NB4 (cell line): Measurements from ENCODE around the gene ARID5A.

Source experiments
- POLR2A ChIP-seq: IDR thresholded peaks from 2 replicates; pipeline ENCODE4 v1.6.1; 2011; ENCODE audit warnings: mild to moderate bottlenecking; ENCODE audit not compliant: insufficient read length; ENCODE audit errors: extremely low read depth
- TF ChIP-seq, protein P1 (sequence below): IDR thresholded peaks from one replicate; pipeline ENCODE4 v1.5.1; 2012; ENCODE audit warnings: low read depth, low read length

- TF ChIP-seq, protein P1, sequence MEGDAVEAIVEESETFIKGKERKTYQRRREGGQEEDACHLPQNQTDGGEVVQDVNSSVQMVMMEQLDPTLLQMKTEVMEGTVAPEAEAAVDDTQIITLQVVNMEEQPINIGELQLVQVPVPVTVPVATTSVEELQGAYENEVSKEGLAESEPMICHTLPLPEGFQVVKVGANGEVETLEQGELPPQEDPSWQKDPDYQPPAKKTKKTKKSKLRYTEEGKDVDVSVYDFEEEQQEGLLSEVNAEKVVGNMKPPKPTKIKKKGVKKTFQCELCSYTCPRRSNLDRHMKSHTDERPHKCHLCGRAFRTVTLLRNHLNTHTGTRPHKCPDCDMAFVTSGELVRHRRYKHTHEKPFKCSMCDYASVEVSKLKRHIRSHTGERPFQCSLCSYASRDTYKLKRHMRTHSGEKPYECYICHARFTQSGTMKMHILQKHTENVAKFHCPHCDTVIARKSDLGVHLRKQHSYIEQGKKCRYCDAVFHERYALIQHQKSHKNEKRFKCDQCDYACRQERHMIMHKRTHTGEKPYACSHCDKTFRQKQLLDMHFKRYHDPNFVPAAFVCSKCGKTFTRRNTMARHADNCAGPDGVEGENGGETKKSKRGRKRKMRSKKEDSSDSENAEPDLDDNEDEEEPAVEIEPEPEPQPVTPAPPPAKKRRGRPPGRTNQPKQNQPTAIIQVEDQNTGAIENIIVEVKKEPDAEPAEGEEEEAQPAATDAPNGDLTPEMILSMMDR, result no peak
- TF ChIP-seq POLR2A, result peak; percentile 85
These were observed at the start of gene ARID5A for GRCh38 chr2:96536445-96537065.
